ENCODE data around the gene PIKFYVE.
"Not testable (repeated sequence)": the region's sequence is repeated elsewhere in the genome, so short reads cannot be mapped to it uniquely, and the experiment has no call there.

The PIKFYVE gene, protein sequence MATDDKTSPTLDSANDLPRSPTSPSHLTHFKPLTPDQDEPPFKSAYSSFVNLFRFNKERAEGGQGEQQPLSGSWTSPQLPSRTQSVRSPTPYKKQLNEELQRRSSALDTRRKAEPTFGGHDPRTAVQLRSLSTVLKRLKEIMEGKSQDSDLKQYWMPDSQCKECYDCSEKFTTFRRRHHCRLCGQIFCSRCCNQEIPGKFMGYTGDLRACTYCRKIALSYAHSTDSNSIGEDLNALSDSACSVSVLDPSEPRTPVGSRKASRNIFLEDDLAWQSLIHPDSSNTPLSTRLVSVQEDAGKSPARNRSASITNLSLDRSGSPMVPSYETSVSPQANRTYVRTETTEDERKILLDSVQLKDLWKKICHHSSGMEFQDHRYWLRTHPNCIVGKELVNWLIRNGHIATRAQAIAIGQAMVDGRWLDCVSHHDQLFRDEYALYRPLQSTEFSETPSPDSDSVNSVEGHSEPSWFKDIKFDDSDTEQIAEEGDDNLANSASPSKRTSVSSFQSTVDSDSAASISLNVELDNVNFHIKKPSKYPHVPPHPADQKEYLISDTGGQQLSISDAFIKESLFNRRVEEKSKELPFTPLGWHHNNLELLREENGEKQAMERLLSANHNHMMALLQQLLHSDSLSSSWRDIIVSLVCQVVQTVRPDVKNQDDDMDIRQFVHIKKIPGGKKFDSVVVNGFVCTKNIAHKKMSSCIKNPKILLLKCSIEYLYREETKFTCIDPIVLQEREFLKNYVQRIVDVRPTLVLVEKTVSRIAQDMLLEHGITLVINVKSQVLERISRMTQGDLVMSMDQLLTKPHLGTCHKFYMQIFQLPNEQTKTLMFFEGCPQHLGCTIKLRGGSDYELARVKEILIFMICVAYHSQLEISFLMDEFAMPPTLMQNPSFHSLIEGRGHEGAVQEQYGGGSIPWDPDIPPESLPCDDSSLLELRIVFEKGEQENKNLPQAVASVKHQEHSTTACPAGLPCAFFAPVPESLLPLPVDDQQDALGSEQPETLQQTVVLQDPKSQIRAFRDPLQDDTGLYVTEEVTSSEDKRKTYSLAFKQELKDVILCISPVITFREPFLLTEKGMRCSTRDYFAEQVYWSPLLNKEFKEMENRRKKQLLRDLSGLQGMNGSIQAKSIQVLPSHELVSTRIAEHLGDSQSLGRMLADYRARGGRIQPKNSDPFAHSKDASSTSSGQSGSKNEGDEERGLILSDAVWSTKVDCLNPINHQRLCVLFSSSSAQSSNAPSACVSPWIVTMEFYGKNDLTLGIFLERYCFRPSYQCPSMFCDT (N-terminal part only)

DNA sequence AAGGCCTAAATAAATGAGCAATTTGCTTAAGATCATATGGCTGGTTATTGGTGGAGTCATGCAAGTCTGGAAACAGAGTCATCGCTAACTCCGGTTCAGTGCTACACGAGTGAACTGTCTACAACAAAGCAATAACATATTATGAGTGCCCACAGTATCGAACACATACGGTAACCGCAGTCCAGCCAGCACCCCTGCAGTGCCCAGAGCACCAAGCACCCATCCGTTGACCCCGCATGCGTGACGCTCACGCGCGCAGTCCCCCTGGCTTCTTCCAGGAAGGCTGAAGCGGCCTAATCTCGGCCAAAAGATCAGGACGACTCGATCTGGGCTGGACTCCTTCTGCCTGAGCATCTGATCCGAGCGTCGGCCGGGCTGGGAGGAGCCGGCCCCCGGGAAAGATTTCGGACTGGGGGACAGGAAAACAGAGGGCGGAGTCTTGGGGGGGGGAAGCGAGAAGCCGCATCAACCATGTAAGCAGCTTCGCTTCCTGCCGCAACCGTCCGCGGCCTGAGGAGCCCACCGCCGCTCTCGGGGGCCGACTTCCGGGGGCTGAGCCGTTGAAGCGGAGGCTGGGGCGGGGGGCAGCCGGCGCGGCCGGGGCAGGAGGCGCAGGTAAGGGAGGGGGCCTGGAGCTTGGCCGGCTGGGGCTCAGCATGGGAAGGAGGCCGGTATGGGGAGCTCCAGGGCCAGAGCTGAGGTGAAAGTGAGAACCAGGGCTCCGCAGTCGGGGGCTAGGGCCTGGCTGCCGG is at the start of gene PIKFYVE:
Gene PIKFYVE, plus strand, starts transcription at position 455 of the 752 bp plus-strand sequence. CDS start 5,265 bp downstream, outside the sequence.
- DNase-seq (ENCODE audit: low spot score), result peak; percentile 97

DNA sequence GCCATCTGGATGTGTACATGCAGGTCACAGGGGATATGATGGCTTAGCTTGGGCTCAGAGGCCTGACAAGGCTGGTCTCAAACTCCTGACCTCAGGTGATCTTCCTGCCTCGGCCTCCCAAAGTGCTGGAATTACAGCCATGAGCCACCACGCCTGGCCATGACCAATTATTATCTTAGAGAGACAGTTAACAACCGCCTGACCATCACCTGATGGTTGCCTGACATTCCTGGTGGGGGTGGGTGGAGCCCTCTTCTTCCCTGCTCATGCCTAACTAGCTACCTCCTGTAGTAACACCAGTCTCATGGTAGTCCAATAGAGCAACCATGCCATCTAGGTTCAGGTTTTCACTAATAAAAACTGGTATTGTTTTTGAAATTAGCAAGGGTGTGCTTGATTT is 44.2 kb upstream of the PIKFYVE start:
- DNase-seq (ENCODE audit: low spot score), result not testable (repeated sequence)

DNA sequence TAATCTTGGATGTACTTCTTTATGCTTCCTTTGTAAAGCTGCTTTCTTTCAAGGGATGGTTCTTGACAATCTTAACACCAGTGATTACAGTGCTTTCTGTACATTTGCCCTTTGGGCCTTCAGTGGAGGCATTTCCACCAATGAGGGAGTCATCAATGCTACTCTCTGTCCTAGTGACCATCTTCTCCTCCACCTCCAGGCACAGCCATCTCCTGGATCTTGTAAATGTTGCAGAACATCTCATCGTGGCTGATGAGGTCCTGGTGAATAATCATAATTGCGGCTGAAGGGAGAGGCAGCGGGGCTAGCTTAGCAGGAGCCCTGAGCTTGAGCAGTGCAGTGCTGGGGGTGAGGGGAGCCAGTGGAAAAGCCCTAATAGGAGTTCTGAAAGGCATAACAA is 43.7 kb upstream of the PIKFYVE start:
- DNase-seq (ENCODE audit: low spot score), result peak; percentile 50

DNA sequence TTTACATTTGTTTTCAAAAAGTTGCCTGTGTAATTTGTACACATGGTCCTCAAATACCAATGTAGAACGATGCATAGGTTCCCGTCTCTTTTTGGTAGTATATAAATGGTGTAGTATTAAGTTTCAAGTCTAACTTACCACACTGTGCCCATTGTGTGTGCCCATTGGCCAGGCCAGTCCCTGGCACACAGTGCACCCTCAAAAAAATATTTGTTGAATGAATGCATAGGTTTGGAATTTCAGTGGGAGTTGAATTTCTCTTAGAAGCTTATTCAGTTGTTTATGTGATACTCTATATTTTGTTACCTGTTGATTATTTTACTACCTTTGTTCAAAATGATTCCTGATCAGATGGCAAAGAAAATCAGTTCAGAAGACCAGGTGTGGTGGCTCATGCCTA is 41.3 kb upstream of the PIKFYVE start:
- peak; percentile 23 for DNase-seq (ENCODE audit: low spot score)

DNA sequence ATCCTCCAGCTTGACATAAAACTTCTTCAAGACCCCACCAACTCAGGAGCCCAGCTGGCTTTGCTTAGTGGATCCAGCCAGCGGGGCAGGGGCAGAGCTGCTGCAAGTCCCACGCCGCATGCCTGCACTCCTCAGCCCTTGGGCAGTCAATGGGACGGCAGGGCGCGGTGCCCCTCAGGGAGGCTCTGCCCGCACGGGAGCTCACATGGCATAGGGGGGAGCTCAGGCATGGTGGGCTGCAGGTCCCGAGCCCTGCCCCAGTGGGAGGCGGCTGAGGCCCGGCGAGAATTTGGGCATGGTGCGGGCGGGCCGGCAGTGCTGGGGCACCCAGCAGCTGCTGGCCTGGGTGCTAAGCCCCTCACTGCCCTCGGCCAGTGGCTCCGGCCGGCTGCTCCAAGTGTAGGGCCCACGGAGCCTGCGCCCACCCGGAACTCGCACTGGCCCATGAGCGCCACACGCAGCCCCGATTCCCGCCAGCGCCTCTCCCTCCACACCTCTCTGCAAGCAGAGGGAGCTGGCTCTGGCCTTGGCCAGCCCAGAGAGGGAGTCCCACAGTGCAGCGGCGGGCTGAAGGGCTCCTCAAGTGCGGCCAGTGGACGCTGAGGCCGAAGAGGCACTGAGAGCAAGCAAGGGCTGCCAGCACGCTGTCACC is 38.3 kb upstream of the PIKFYVE start:
- no peak for DNase-seq (ENCODE audit: low spot score)

DNA sequence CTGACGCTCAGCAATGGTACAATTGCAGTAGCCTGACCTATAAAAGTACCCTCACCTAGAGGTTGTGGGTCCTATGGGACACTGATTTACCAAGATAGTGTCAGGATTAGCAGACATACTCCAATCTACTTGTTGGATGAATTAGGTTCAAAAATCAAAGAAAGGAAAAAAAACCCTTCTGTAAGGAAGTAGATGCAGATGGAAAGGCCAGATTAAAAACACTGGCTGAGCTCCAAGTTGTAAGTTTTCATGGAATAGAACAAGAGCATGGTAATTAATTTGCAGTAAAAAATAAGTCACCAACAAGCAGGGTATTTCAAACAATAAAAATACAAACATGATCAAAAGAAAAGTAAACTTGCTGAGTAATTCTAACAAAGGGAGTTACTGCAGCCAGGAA is 37.6 kb upstream of the PIKFYVE start:
- DNase-seq (ENCODE audit: low spot score), result no peak

DNA sequence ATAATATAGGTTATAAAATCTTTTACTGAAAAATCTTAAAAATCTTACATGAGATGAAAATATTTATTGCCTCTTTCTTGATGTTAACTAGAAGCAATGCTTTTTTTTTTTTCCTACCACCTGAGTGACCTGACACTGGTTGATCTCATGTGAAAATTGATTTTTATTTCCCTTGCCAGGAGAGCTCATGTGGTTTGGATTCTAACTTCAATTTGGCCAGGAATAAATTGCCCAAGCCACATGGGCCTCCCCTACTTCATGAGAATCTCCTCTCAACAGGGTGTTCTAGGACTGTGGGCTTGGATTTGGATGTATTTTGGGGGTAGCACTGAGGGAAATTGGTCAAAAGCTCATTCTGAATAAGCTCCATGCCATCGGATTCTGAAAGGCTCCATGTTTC is 31.3 kb upstream of the PIKFYVE start:
- DNase-seq (ENCODE audit: low spot score), result no peak

DNA sequence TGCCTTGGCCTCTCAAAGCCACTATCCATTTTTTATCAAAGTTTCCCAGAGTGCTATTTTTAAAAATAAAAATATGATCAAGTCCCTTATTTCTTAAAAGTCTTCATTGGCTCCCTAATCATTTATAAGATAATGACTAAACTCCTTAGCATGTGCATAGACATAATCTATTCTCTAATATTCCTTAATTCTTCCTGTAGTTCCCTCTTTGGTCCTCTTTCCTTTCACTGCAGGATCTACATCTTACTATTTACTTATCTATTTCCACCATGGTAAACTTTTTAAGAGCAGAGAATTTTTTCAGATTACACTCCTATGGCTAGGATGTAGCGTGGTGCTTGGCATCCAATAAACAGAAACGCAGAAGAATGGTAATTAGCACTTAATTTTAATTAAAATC is 30.2 kb upstream of the PIKFYVE start:
- no peak for DNase-seq (ENCODE audit: low spot score)

DNA sequence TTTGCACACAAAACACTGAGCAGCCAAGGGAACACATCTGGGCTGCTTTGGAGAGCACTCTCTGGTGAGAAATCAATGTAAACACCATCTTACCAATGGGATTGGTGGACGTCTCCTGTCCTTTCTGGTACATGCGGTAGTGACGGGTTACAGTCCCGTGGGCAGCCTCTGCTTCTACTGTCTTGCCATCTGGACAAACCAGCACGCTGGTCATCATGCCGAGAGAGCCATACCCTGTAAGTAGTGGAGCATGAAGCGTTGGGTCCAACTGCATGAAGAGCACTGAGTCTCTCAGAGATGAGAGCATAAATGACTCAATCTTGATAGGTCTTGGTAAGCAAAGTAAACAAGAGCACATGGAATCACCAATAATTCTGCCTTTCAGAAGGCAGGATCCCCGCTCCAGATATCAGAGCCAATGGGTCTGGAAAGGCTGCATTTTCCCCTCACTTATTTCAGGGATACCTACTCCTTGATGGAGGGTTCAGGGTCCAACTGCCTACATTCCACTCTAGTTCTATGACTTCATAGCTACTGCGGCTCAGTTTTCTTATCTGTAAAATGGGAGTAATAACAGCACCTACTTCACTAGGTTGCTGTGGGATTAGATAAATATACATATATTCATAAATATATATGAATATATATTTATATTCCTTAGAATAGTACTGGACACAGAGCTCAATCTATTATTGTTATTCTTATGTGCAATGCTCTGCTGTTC is 26.1 kb upstream of the PIKFYVE start:
- no peak for DNase-seq (ENCODE audit: low spot score)

DNA sequence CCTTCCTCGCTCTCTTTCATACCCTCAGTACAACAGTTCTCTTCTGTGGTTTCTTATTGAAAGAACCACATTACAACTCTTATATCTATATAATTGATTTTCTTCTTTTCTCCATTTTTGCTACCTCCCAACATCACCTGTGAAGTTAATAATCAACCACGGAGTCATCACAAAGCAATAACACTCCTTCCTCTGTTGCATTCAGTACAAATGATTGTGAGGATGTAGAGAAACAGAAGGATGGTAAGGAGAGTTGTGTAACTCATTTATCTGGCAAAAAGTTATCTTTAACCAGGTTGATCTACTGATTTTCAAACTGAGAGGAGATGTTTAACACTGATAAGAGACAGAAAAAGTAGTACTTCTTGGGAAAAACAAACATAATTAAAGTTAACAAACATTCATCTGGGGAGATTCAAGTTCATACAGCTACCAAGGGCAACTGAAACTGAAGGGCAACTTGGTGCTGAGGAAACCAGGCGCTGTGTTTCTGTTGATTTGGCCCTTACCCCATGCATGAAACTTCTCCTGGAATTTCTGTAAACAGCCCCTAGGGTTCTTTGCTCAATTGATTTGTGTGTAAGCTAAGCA is 25.3 kb upstream of the PIKFYVE start:
- DNase-seq (ENCODE audit: low spot score), result no peak

DNA sequence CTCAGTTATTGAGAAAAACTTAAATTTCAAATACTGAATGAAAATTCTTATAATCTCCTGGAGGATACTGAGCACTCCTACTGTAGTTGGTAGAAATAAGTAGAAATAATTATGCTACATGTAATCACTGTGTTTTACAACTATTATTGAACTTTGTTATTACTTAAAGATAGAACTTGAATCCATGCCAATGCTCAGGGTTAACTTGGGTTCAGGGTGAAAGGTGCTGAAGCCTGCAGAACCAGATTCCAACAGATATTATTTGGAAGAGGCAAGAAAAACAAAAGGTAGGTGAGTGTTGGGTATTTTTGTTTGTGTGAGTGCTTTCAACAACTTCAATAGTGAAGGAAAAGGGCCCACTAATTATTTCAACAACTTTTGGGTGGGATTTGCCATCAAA is 21.6 kb upstream of the PIKFYVE start:
- no peak for DNase-seq (ENCODE audit: low spot score)

DNA sequence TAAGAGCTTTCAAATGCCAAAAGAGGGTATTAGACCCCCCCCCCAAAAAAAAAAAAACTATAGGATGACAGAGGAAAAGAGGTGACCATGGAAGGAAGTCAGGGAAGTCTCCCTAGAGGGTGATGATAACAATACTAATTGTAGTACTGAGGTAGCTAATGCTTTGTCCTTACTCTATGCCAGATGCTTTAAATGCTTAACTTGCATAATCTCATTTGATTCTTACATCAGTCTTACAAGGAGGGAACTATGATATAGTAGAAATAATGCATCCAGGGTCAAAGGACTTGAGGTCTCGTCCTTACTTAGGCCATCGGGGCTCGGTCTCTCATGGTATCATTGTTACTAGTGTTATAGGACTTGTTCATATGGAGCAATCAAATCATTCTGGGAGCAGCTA is 20.3 kb upstream of the PIKFYVE start:
- DNase-seq (ENCODE audit: low spot score), result no peak

DNA sequence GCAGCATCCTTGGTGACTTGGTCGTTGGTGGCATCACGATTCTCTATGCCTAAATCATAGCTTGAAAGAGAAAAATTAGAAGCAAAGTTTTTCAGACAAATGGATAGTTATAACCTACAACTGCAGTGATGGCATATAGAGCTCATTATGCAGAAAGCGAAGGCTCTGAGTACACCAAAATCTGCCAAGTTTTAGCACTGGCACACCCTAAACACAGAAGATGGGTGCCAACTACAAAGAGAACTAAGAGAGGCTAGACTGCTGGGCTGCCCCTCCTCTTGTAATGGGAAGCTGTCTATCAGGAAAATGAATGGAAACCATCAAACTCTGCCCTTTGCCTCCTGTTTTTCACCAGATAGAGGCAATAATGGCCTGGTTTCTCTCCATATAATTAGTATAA is 17.5 kb upstream of the PIKFYVE start:
- no peak for DNase-seq (ENCODE audit: low spot score)

DNA sequence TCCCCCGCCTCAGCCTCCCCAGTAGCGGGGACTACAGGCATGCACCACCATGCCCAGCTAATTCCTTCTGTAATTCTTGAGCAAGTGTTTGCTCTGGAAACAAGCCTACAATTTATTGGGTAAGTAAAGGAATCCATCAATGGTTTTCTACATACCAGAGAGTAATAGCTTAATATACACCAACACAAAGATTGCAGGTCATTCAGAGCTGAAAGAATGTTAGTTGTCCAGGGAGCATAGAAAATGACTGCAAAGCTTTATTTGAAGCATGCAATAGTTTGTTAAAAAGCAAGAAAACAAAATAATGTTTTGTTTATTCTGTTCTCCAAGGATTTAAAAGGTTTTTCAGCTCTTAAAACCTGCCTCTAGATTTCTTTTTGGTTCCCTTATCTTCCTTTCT is 16.8 kb upstream of the PIKFYVE start:
- DNase-seq (ENCODE audit: low spot score), result no peak

DNA sequence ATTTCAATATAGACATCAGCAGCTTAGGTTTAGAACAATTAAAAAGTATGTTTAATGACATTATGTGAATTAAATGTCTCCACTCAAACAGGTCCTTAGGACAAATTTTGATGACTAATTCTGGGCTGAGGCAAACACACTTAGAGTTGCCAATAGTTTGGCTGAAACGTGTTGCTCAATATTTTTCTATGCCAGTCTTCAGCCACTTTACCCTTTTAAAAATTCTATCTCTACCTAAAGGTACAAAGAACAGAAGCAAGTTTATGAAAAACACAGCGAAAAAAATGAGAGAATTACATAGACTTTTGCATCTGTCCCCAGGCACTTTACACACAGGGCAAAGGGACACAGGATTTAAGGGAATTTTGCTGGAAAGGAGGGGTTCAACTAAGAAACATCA is 15.7 kb upstream of the PIKFYVE start:
- DNase-seq (ENCODE audit: low spot score), result peak; percentile 33

DNA sequence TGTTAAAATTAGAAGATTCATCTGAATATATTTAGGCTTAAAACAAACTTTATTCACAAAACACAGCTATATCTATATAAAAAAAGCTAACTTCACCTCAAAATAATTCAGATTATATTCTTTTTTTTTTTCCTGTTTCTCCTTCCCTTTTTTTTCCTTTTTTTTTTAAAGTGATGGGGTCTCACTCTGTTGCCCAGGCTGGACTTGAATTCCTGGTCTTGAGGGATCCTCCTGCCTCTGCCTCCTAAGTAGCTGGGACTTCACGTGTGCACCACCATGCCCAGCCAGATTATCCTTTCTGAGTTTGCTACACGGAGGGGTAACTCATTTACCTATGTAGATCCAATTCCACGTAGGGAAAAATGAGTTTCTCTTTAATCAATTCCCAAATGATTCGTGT is 15.0 kb upstream of the PIKFYVE start:
- DNase-seq (ENCODE audit: low spot score), result no peak

DNA sequence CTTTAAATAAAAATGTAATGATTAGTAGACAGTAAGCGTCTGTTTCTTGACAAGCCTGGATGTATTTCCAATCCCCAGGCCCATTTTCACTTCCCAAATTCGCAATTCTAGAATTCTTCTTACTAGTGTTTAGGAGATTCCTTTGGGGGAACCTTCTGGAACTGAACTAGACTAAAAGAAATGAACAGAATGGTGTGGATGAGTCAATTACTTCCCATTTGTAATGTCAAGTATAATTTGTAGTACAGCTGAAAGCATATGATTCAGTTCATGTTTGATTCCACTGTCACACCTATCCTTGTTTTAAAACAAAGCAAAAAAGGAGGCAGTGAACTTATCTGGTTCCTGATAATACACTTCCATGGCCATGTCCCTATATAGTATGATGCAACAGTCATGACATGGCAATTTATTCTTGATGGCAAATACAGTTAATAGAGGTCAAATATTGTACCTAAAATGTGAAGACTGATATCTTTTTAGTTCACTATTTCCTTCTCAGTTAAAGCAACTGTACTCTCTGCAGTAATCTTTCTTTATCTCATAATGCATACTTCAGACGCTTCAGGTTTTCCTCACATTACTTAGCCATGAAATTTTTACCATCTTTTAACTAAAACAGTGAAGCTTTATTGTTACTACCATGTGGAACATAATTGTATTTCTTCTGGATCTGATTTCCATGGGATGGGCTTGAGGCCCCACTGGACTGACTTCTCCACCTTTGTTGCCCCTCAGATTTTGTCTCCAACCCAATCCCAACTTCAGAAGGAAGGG is 13.2 kb upstream of the PIKFYVE start:
- DNase-seq (ENCODE audit: low spot score), result no peak

DNA sequence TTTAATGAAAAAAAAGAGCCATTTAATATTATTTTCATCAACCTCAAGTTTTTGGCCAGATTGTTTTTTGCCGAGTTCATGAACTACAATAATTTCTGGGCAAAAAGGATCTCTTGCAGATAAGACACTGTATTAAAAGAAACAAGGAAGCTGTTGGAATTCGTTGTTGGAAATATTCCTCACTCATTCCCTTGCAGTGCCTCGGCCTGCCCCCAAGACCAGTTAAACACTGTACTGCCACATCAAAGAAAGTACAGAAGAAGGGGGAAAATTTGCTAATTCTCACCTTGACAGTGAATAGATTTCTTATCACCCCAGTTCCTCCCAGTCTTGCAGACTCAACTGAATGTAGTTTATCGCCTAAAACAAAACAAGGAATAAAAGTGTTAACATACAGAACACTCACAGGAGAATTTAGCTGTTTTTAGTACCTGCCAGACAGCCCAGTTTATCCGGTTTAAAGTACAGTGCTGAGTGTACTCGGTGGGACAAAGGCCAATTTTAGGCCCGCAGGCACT is 12.4 kb upstream of the PIKFYVE start:
- no peak for DNase-seq (ENCODE audit: low spot score)
